GM12878 (cell line): ENCODE results near the gene NELFB. TPM values are rescaled to one million over a fixed set of nuclear protein-coding genes. Genes with fewer than 3 reads are reported as not detected.
"Not testable (repeated sequence)": the region's sequence is repeated elsewhere in the genome, so short reads cannot be mapped to it uniquely, and the experiment has no call there.

Source experiments
- ATAC-seq: fragments of 200-7000 bp; cut with Tn5 transposase; 3 replicates; pipeline ENCODE4 v1.9.1; 2020; ENCODE audit warnings: mild to moderate bottlenecking, moderate library complexity
- BruUV-seq: library from RNA; stranded (reverse); fragments of 400-500 nt; replicated peaks from 2 replicates; lab custom pipeline; 2021; lab: Mats Ljungman, UMichigan
- CTCF ChIA-PET: fragments of 300-600 bp; sonication (Branson Sonifier 250); formaldehyde crosslinking; extraction: SDS; loops from one replicate; lab custom pipeline; 2021; ENCODE audit warnings: inconsistent platforms; lab: Yijun Ruan, JAX
- POLR2A ChIA-PET: fragments of 350-600 bp; formaldehyde crosslinking; extraction: SDS; loops from one replicate; lab custom pipeline; 2021; ENCODE audit warnings: inconsistent platforms; lab: Charles Lee
- RAD21 ChIA-PET: fragments of 300-600 bp; sonication (Branson Sonifier 250); formaldehyde crosslinking; loops from one replicate; lab custom pipeline; 2023; ENCODE audit warnings: antibody characterized with exemption; ENCODE audit not compliant: unreplicated experiment; lab: Charles Lee
- SMC1A ChIA-PET: fragments of 300-600 bp; sonication (Branson Sonifier 250); formaldehyde crosslinking; loops from one replicate; lab custom pipeline; 2023; ENCODE audit not compliant: unreplicated experiment, uncharacterized antibody; lab: Charles Lee
- DNase-seq: peaks from one replicate; pipeline ENCODE4 v3.0.0-alpha.2; 2011; ENCODE audit warnings: low read depth, low spot score
- FAIRE-seq: peaks from 3 replicates; lab custom pipeline; 2011; peaks lifted over from hg19 to GRCh38; lab: Jason Lieb, UNC
- H2AFZ ChIP-seq: 2 replicates; pipeline ENCODE4 v1.6.0; 2011; ENCODE audit warnings: low read depth, low read length, control low read depth; ENCODE audit not compliant: control insufficient read depth
- H3K27ac ChIP-seq: 2 replicates; pipeline ENCODE4 v1.5.1; 2011; ENCODE audit warnings: control low read depth; ENCODE audit not compliant: control insufficient read depth, insufficient read depth
- H3K27me3 ChIP-seq, 2 experiments: replicated peaks in 1 of 2; 2 replicates each; pipeline versions ENCODE4 v1.6.0 to v1.6.1; 2011; ENCODE audit warnings: low read length in 1 of 2; ENCODE audit not compliant: control insufficient read depth in 2 of 2, insufficient read depth in 2 of 2
- H3K36me3 ChIP-seq, 2 experiments: 2 replicates each; pipeline ENCODE4 v1.5.1; 2011; ENCODE audit warnings: low read length in 1 of 2; ENCODE audit not compliant: control insufficient read depth in 2 of 2, insufficient read depth in 2 of 2
- H3K4me1 ChIP-seq: 2 replicates; pipeline ENCODE4 v1.6.1; 2011; ENCODE audit warnings: mild to moderate bottlenecking, low read length, moderate library complexity, mixed read lengths; ENCODE audit not compliant: control insufficient read depth, insufficient read depth
- H3K4me2 ChIP-seq: 2 replicates; pipeline ENCODE4 v1.6.0; 2011; ENCODE audit warnings: control low read depth; ENCODE audit not compliant: control insufficient read depth, insufficient read depth
- H3K4me3 ChIP-seq: fragments of 200-600 bp; sonication (generic); 2 replicates; pipeline ENCODE4 v1.5.1; 2016
- H3K79me2 ChIP-seq: 2 replicates; pipeline ENCODE4 v1.6.0; 2011; ENCODE audit warnings: low read length; ENCODE audit not compliant: control insufficient read depth, insufficient read depth
- H3K9ac ChIP-seq: 2 replicates; pipeline ENCODE4 v1.8.0; 2011; ENCODE audit warnings: low read length, control low read depth, mixed read lengths; ENCODE audit not compliant: control insufficient read depth, insufficient read depth
- H3K9me3 ChIP-seq: replicated peaks from 3 replicates; pipeline ENCODE4 v1.5.1; 2011; ENCODE audit warnings: mild to moderate bottlenecking, low read length; ENCODE audit not compliant: control insufficient read depth, insufficient read depth
- H4K20me1 ChIP-seq: 2 replicates; pipeline ENCODE4 v1.6.0; 2011; ENCODE audit not compliant: control insufficient read depth, insufficient read depth
- MLLT1 ChIP-seq: fragments of 450-650 bp; IDR thresholded peaks from 2 replicates; pipeline ENCODE4 v1.6.1; 2016; ENCODE audit warnings: mild to moderate bottlenecking
- WGBS: methylation state at CpG from one replicate; pipeline ENCODE4 v1.1.6; 2016; ENCODE audit warnings: low lambda C conversion rate; ENCODE audit not compliant: insufficient replicate concordance, insufficient coverage; ENCODE audit errors: missing lambda C conversion rate; 5-methylcytosine and 5-hydroxymethylcytosine counted together
- in situ Hi-C: fragments of 300-500 bp; cut with MboI; formaldehyde crosslinking; loops from 9 replicates; pipeline ENCODE4 v1.14.3; 2018; ENCODE audit warnings: mixed read lengths
- intact Hi-C: fragments of 100-400 bp; cut with micrococcal nuclease; formaldehyde crosslinking; loops from one replicate; pipeline ENCODE4 v1.14.2; 2022; ENCODE audit not compliant: unreplicated experiment
- polyA plus RNA-seq, 11 experiments: library from polyadenylated mRNA; depleted of rRNA in 4 of 11; unstranded in 6 of 11; stranded (reverse) in 5 of 11; fragments of >200 nt; fragmentation: Nextera tagmentation in 4 of 11; fragmentation: Illumina TruSeq in 1 of 11; extraction: Ambion mirVana in 4 of 11; extraction: Trizol in 1 of 11; gene quantifications; 1 replicate in 1 of 11; 2 replicates in 10 of 11; pipeline versions ENCODE4 v1.2.1 to v1.2.3, GENCODE V29; 2011 to 2016; ENCODE audit warnings: inconsistent platforms in 2 of 11, missing spikeins in 2 of 11, low read depth in 1 of 11
- total RNA-seq, 4 experiments: library from RNA; depleted of rRNA in 3 of 4; stranded (reverse); fragments of >200 nt in 3 of 4; fragmentation: Illumina TruSeq in 1 of 4; extraction: Trizol in 1 of 4; gene quantifications; 2 replicates each; pipeline versions ENCODE4 v1.2.1 to v1.2.3, GENCODE V29; 2013 to 2021

Gene NELFB
- total and polyA plus RNA-seq, 10 of the 15 experiments (the other 5 are each of a cell fraction or from before 2014, with no cell fraction given) = 0.19 to 63.4 (median 30.9) TPM

- peaks cover 30% of the 10 kb centered on the region for H3K79me2 ChIP-seq
These were observed 15.5 kb upstream of the NELFB start for GRCh38 chr9:137239541-137240200.

More at GRCh38 chr9:137239541-137240200, 15.5 kb upstream of the NELFB start:
- peaks cover 8 to 14% of the 10 kb centered on the region in 2 experiments for H3K36me3 ChIP-seq
- BruUV-seq = not testable (repeated sequence)
- peak; percentile 79 for TF ChIP-seq MLLT1
- TF ChIP-seq, all 136 proteins: peak for 1; not testable (repeated sequence) for 135
- SMC1A ChIA-PET = interaction anchor here (0.7 to 1.7 kb wide), 5 partner anchors 17 to 153 kb away, joined by 3 to 6 read pairs (median 3); partner anchors contain the start of gene MAN1B1
- FAIRE-seq, H4K20me1 ChIP-seq, ATAC-seq, H3K27me3 ChIP-seq, in situ Hi-C loops, DNase-seq, H3K9me3 ChIP-seq: not testable (repeated sequence)
- CTCF ChIA-PET = interaction anchor here (0.7 to 5.3 kb wide), 7 partner anchors 13 to 205 kb away, joined by 3 to 52 read pairs (median 3); partner anchors contain the start of genes CYSRT1, RNF208, RNF224 and SSNA1
- POLR2A ChIA-PET = interaction anchor here (0.5 to 9.2 kb wide), 19 partner anchors 15 to 361 kb away, joined by 3 to 112 read pairs (median 7); partner anchors contain the start of genes MAN1B1, NELFB, NRARP and RNF208
- Histone ChIP-seq H3K27ac (peak overlapping the region; percentile 83), H3K4me1 (peaks cover 45% of the 10 kb centered on the region), H3K4me2 (peak overlapping the region; percentile 77), H3K9ac (peak overlapping the region; percentile 68), H3K4me3 (peak overlapping the region; percentile 76), H2AFZ (peak overlapping the region; percentile 75; the same call in 1 of the 2 replicates)
- 41% methylated on average over 24 of the region's 27 CpGs for WGBS
- RAD21 ChIA-PET = interaction anchor here (0.7 to 2.2 kb wide), 5 partner anchors 15 to 168 kb away, joined by 3 to 13 read pairs (median 11); partner anchors contain the start of genes NELFB and RNF208
- intact Hi-C loops = loop anchor here (5.0 kb wide), 1 partner anchor 452 kb away; no protein-coding TSS in a partner anchor
